ENCODE data around the gene RPS6KA5.
"Not testable (repeated sequence)": the region's sequence is repeated elsewhere in the genome, so short reads cannot be mapped to it uniquely, and the experiment has no call there.

RPS6KA5 gene

GRCh38 chr14:90968025-90968424 is 92.4 kb downstream of the RPS6KA5 start:
- Histone ChIP-seq H3K9ac (ENCODE audit: low read length in 2 of 2) (no peak overlapping the region), H3K36me3 (ENCODE audit: control insufficient read depth in 2 of 2, insufficient read depth in 2 of 2, low read length in 2 of 2) (no peaks in the 10 kb centered on the region), H3K4me3 (ENCODE audit: low read length in 2 of 2) (no peak overlapping the region), H3K27me3 (ENCODE audit: control insufficient read depth in 1 of 2, insufficient read depth in 2 of 2, low read length in 2 of 2) (no peaks in the 10 kb centered on the region), H3K27ac (ENCODE audit: low read length) (no peak overlapping the region), H3K9me3 (ENCODE audit: control insufficient read depth in 2 of 2, low read length in 2 of 2) (no peaks in the 10 kb centered on the region), H3K4me1 (ENCODE audit: control insufficient read depth, insufficient read depth, low read length) (no peaks in the 10 kb centered on the region)

DNA sequence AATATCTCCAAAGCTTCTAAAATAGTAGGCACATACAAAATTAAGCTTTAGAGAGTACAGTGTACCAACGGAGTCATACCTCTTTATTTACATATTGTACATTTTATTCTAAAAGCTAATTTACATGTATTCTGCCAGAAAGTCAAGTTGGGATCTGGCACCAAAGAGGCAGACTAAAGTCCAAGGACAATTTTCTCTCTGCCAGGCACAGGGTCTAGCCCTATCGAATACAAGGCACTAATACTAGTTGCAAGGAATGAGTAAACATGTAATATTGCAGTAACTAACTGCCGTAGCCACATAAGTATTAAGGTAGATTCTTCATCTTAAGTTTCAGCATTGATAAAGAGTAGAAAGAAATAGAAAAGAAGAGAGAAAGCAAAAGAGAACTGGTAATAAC is 93.9 kb downstream of the RPS6KA5 start:
- Histone ChIP-seq H3K9me3 (ENCODE audit: control insufficient read depth in 2 of 2, low read length in 2 of 2) (no peaks in the 10 kb centered on the region), H3K4me3 (ENCODE audit: low read length in 2 of 2) (no peak overlapping the region), H3K36me3 (ENCODE audit: control insufficient read depth in 2 of 2, insufficient read depth in 2 of 2, low read length in 2 of 2) (no peaks in the 10 kb centered on the region), H3K27me3 (ENCODE audit: control insufficient read depth in 1 of 2, insufficient read depth in 2 of 2, low read length in 2 of 2) (no peaks in the 10 kb centered on the region), H3K9ac (ENCODE audit: low read length in 2 of 2) (no peak overlapping the region), H3K4me1 (ENCODE audit: control insufficient read depth, insufficient read depth, low read length) (no peaks in the 10 kb centered on the region), H3K27ac (ENCODE audit: low read length) (no peak overlapping the region)

GRCh38 chr14:90965765-90966164 is 94.7 kb downstream of the RPS6KA5 start:
- no peak overlapping the region for H3K4me3 ChIP-seq (ENCODE audit: low read length in 2 of 2)
- no peaks in the 10 kb centered on the region for H3K4me1 ChIP-seq (ENCODE audit: control insufficient read depth, insufficient read depth, low read length)
- no peaks in the 10 kb centered on the region for H3K36me3 ChIP-seq (ENCODE audit: control insufficient read depth in 2 of 2, insufficient read depth in 2 of 2, low read length in 2 of 2)
- H3K9ac ChIP-seq (ENCODE audit: low read length in 2 of 2): no peak overlapping the region
- H3K27me3 ChIP-seq (ENCODE audit: control insufficient read depth in 1 of 2, insufficient read depth in 2 of 2, low read length in 2 of 2): no peaks in the 10 kb centered on the region
- no peaks in the 10 kb centered on the region for H3K9me3 ChIP-seq (ENCODE audit: control insufficient read depth in 2 of 2, low read length in 2 of 2)
- no peak overlapping the region for H3K27ac ChIP-seq (ENCODE audit: low read length)

DNA sequence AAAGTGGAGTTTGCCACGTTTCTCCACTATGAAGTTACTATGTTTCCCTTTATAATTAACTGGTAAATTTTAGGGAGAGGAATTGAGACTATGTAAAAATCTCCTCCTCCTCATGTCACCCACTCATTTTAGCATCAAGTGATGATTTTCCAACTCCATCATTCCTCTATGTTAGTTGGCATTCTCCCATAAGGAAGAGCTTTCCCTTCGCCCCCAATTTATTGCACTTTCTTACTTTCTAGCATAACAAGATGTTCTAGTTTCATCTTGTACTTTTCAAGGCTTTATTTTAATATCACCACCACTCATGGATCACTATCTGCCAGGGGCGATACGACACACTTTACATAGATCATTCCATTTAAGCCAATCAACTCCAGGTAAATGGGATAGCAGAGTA is 97.1 kb downstream of the RPS6KA5 start:
- no peak overlapping the region for H3K9ac ChIP-seq (ENCODE audit: low read length in 2 of 2)
- H3K27me3 ChIP-seq (ENCODE audit: control insufficient read depth in 1 of 2, insufficient read depth in 2 of 2, low read length in 2 of 2): no peaks in the 10 kb centered on the region
- H3K4me1 ChIP-seq (ENCODE audit: control insufficient read depth, insufficient read depth, low read length): no peaks in the 10 kb centered on the region
- no peak overlapping the region for H3K4me3 ChIP-seq (ENCODE audit: low read length in 2 of 2)
- no peaks in the 10 kb centered on the region for H3K9me3 ChIP-seq (ENCODE audit: control insufficient read depth in 2 of 2, low read length in 2 of 2)
- no peaks in the 10 kb centered on the region for H3K36me3 ChIP-seq (ENCODE audit: control insufficient read depth in 2 of 2, insufficient read depth in 2 of 2, low read length in 2 of 2)
- no peak overlapping the region for H3K27ac ChIP-seq (ENCODE audit: low read length)

- Histone ChIP-seq H3K4me3 (ENCODE audit: low read length in 2 of 2) (no peak overlapping the region), H3K27me3 (ENCODE audit: control insufficient read depth in 1 of 2, insufficient read depth in 2 of 2, low read length in 2 of 2) (no peaks in the 10 kb centered on the region), H3K27ac (ENCODE audit: low read length) (no peak overlapping the region), H3K36me3 (ENCODE audit: control insufficient read depth in 2 of 2, insufficient read depth in 2 of 2, low read length in 2 of 2) (no peaks in the 10 kb centered on the region), H3K4me1 (ENCODE audit: control insufficient read depth, insufficient read depth, low read length) (no peaks in the 10 kb centered on the region), H3K9ac (ENCODE audit: low read length in 2 of 2) (no peak overlapping the region), H3K9me3 (ENCODE audit: control insufficient read depth in 2 of 2, low read length in 2 of 2) (no peaks in the 10 kb centered on the region)
These were observed 97.8 kb downstream of the RPS6KA5 start for GRCh38 chr14:90962505-90963109.

- Histone ChIP-seq H3K27me3 (ENCODE audit: control insufficient read depth in 1 of 2, insufficient read depth in 2 of 2, low read length in 2 of 2) (no peaks in the 10 kb centered on the region), H3K36me3 (ENCODE audit: control insufficient read depth in 2 of 2, insufficient read depth in 2 of 2, low read length in 2 of 2) (no peaks in the 10 kb centered on the region), H3K4me1 (ENCODE audit: control insufficient read depth, insufficient read depth, low read length) (no peaks in the 10 kb centered on the region), H3K27ac (ENCODE audit: low read length) (no peak overlapping the region), H3K4me3 (ENCODE audit: low read length in 2 of 2) (no peak overlapping the region), H3K9ac (ENCODE audit: low read length in 2 of 2) (no peak overlapping the region), H3K9me3 (ENCODE audit: control insufficient read depth in 2 of 2, low read length in 2 of 2) (no peaks in the 10 kb centered on the region)
These were observed 99.6 kb downstream of the RPS6KA5 start for GRCh38 chr14:90960818-90961217.

DNA sequence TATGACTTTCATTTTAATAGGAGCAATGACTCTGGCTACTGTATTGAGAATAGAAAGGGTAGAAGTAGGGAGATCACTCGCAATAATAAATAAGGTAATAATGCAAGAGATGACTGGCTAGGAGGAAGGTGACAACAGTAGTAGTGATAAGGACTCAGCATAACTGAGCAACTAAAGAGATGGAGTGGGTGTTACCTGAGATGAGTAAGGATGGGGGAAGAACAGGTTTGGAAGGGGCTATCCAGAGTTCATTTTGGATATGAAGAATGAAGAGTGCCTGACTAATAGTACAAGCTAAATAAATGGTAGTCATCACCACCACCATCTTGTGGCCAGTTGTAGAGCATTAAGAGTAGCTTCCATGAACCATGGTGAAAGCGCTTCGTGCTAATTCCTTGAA is 101.1 kb downstream of the RPS6KA5 start:
- Histone ChIP-seq H3K36me3 (ENCODE audit: control insufficient read depth in 2 of 2, insufficient read depth in 2 of 2, low read length in 2 of 2) (no peaks in the 10 kb centered on the region), H3K9ac (ENCODE audit: low read length in 2 of 2) (no peak overlapping the region), H3K4me1 (ENCODE audit: control insufficient read depth, insufficient read depth, low read length) (no peaks in the 10 kb centered on the region), H3K27ac (ENCODE audit: low read length) (no peak overlapping the region), H3K4me3 (ENCODE audit: low read length in 2 of 2) (no peak overlapping the region), H3K27me3 (ENCODE audit: control insufficient read depth in 1 of 2, insufficient read depth in 2 of 2, low read length in 2 of 2) (no peaks in the 10 kb centered on the region), H3K9me3 (ENCODE audit: control insufficient read depth in 2 of 2, low read length in 2 of 2) (no peaks in the 10 kb centered on the region)

DNA sequence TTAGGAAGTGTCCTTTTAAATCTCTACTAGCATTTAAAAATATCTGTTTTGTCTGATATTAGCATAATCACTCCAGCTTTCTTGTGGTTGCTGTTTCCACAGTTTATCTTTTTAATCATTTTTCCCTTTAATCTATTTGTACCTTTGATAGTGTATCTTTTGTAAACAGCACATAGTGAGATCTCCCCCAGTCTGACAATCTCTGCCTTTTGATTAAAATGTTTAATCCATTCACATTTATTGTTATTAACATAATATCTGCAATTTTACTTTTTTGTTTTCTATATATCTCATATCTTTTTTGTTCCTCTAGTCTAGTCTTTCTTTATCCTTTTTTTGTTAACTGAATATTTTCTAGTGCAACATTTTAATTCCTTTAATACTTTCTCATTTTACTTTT is 104.2 kb downstream of the RPS6KA5 start:
- no peaks in the 10 kb centered on the region for H3K27me3 ChIP-seq (ENCODE audit: control insufficient read depth in 1 of 2, insufficient read depth in 2 of 2, low read length in 2 of 2)
- H3K9ac ChIP-seq (ENCODE audit: low read length in 2 of 2): no peak overlapping the region
- H3K4me1 ChIP-seq (ENCODE audit: control insufficient read depth, insufficient read depth, low read length): no peaks in the 10 kb centered on the region
- no peak overlapping the region for H3K4me3 ChIP-seq (ENCODE audit: low read length in 2 of 2)
- H3K36me3 ChIP-seq (ENCODE audit: control insufficient read depth in 2 of 2, insufficient read depth in 2 of 2, low read length in 2 of 2): no peaks in the 10 kb centered on the region
- no peak overlapping the region for H3K27ac ChIP-seq (ENCODE audit: low read length)
- no peaks in the 10 kb centered on the region for H3K9me3 ChIP-seq (ENCODE audit: control insufficient read depth in 2 of 2, low read length in 2 of 2)

DNA sequence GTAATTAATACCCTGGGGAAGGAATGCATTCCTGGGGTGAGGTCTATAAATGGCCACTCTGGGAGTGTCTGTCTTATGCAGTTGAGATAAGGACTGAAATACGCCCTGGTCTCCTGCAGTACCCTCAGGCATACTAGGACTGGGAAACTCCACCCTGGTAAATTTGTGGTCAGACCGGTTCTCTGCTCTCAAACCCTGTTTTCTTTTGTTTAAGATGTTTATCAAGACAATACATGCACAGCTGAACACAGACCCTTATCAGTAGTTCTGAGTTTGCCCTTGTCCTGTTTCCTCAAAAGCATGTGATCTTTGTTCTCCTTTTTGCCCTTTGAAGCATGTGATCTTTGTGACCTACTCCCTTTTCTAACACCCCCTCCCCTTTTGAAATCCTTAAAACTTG is 106.8 kb downstream of the RPS6KA5 start:
- H3K27ac ChIP-seq (ENCODE audit: low read length); H3K9me3 ChIP-seq (ENCODE audit: control insufficient read depth in 2 of 2, low read length in 2 of 2); H3K9ac ChIP-seq (ENCODE audit: low read length in 2 of 2); H3K4me1 ChIP-seq (ENCODE audit: control insufficient read depth, insufficient read depth, low read length); H3K4me3 ChIP-seq (ENCODE audit: low read length in 2 of 2); H3K27me3 ChIP-seq (ENCODE audit: control insufficient read depth in 1 of 2, insufficient read depth in 2 of 2, low read length in 2 of 2); H3K36me3 ChIP-seq (ENCODE audit: control insufficient read depth in 2 of 2, insufficient read depth in 2 of 2, low read length in 2 of 2): not testable (repeated sequence)

DNA sequence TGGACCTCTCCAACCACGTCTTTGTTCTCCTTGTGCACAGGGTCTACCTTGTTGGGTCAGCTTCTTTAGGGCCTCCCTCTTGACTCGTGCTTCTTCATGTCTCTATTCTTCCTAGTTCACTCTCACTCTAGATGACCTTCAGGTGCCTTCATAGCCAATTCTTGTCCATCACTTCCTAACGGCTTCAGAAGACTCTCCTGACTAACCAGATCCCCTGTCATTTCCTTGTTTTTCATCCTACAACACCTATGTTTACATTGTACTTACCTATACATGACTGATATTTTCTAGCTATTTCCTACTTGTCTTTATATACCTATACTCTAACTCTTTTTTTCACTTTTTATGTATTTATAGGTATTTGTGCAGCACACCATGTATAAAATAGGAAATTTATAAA is 117.1 kb downstream of the RPS6KA5 start:
- Histone ChIP-seq H3K36me3 (ENCODE audit: control insufficient read depth in 2 of 2, insufficient read depth in 2 of 2, low read length in 2 of 2) (peaks cover 4 to 9% of the 10 kb centered on the region in 2 donors), H3K4me3 (ENCODE audit: low read length in 2 of 2) (no peak overlapping the region), H3K4me1 (ENCODE audit: control insufficient read depth, insufficient read depth, low read length) (no peaks in the 10 kb centered on the region), H3K9me3 (ENCODE audit: control insufficient read depth in 2 of 2, low read length in 2 of 2) (no peaks in the 10 kb centered on the region), H3K27ac (ENCODE audit: low read length) (no peak overlapping the region), H3K9ac (ENCODE audit: low read length in 2 of 2) (no peak overlapping the region), H3K27me3 (ENCODE audit: control insufficient read depth in 1 of 2, insufficient read depth in 2 of 2, low read length in 2 of 2) (no peaks in the 10 kb centered on the region)

DNA sequence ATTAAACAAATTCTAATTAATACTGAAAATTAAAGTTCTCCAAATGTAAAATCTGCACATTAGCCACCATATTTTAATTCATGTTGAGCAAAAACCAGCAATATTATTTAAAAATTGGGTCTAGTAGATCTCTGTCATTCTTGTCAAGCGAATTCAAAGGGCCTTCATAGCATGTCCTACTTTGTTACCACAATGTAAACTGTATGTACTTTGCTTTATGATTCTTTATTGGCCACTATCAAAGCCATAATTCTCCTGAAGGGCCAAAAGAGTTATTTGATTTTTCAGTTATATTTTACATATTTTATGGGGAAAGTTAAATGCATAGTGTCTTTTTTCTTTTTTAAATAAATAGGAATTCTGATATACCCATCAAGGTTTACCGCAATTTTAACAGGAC is 117.9 kb downstream of the RPS6KA5 start:
- H3K4me1 ChIP-seq (ENCODE audit: control insufficient read depth, insufficient read depth, low read length): no peaks in the 10 kb centered on the region
- no peaks in the 10 kb centered on the region for H3K27me3 ChIP-seq (ENCODE audit: control insufficient read depth in 1 of 2, insufficient read depth in 2 of 2, low read length in 2 of 2)
- H3K27ac ChIP-seq (ENCODE audit: low read length): no peak overlapping the region

More for the DNA sequence above, 117.9 kb downstream of the RPS6KA5 start:
- Histone ChIP-seq H3K4me3 (ENCODE audit: low read length in 2 of 2) (no peak overlapping the region), H3K9me3 (ENCODE audit: control insufficient read depth in 2 of 2, low read length in 2 of 2) (no peaks in the 10 kb centered on the region), H3K9ac (ENCODE audit: low read length in 2 of 2) (no peak overlapping the region), H3K36me3 (ENCODE audit: control insufficient read depth in 2 of 2, insufficient read depth in 2 of 2, low read length in 2 of 2) (peaks cover 4 to 9% of the 10 kb centered on the region in 2 donors)

All from stomach smooth muscle (tissue), 2 donors.